ENCODE measurements around the gene CACNA1C.

DNA sequence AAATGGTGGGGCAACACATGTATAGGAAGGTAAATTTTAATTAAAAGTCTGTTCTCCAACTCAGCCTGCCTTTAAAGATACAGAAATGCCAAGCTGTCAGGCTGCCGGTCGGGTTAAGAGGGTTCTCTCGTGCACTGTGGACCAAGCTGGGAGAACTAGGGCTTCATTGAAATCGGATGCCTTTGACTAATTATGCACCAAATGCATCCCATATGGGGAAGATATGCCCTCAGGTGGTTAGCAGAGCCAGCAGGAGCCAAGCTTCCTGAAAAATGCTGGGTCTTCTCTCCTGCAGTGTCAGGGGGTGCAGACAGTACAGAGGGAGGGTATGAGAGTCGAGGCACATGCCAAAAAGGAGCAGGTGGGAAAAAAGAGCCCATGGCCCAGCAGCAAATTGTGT is 236.1 kb downstream of the CACNA1C start:
- TF ChIP-seq, protein P1, sequence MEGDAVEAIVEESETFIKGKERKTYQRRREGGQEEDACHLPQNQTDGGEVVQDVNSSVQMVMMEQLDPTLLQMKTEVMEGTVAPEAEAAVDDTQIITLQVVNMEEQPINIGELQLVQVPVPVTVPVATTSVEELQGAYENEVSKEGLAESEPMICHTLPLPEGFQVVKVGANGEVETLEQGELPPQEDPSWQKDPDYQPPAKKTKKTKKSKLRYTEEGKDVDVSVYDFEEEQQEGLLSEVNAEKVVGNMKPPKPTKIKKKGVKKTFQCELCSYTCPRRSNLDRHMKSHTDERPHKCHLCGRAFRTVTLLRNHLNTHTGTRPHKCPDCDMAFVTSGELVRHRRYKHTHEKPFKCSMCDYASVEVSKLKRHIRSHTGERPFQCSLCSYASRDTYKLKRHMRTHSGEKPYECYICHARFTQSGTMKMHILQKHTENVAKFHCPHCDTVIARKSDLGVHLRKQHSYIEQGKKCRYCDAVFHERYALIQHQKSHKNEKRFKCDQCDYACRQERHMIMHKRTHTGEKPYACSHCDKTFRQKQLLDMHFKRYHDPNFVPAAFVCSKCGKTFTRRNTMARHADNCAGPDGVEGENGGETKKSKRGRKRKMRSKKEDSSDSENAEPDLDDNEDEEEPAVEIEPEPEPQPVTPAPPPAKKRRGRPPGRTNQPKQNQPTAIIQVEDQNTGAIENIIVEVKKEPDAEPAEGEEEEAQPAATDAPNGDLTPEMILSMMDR (IDR thresholded peaks at IDR 0.05; ENCODE audit: borderline replicate concordance, extremely low read depth, low read length, poor library complexity, severe bottlenecking), result no peak
- TF ChIP-seq EZH2 (IDR thresholded peaks at IDR 0.05; ENCODE audit: borderline replicate concordance, low read depth, low read length, severe bottlenecking), result no peak

Data from DND-41 (cell line).